Stimulated activated CD4-positive, alpha-beta T cell treated with anti-CD3 and anti-CD28 coated beads, Interleukin-15, amount 100 ng/mL, for 1 hour (primary cell): Measurements from ENCODE around the gene LSM11.
"Not testable (repeated sequence)": the region's sequence is repeated elsewhere in the genome, so short reads cannot be mapped to it uniquely, and the experiment has no call there.

ENCODE experiments used
- DNase-seq, 2 donors: peaks; one replicate each; pipeline ENCODE4 v3.0.0-alpha.2; 2020; ENCODE audit warnings: low read depth in 1 of 2, low spot score in 1 of 2

The LSM11 gene

GRCh38 chr5:157743163-157744050, at the start of gene LSM11:
Gene LSM11 (plus strand): TSS chr5:157743712. CDS start chr5:157743751, 39 bp downstream.
- DNase-seq: peak; percentile 86 to 92

GRCh38 chr5:157693816-157694215, 49.7 kb upstream of the LSM11 start:
- DNase-seq: not testable (repeated sequence)

- DNase-seq: not testable (repeated sequence)
Measured at GRCh38 chr5:157696154-157696553, 47.4 kb upstream of the LSM11 start.

- DNase-seq: not testable (repeated sequence)
Measured at GRCh38 chr5:157698674-157699073, 44.8 kb upstream of the LSM11 start.

- DNase-seq: no peak
Measured at GRCh38 chr5:157703736-157704135, 39.8 kb upstream of the LSM11 start.

GRCh38 chr5:157708866-157709265, 34.6 kb upstream of the LSM11 start:
- no peak for DNase-seq

GRCh38 chr5:157709346-157709745, 34.2 kb upstream of the LSM11 start:
- no peak for DNase-seq

GRCh38 chr5:157710431-157710830, 33.1 kb upstream of the LSM11 start:
- no peak for DNase-seq

GRCh38 chr5:157710882-157711281, 32.6 kb upstream of the LSM11 start:
- DNase-seq: no peak

GRCh38 chr5:157713830-157714595, 29.5 kb upstream of the LSM11 start:
- no peak for DNase-seq

GRCh38 chr5:157714596-157714864, 29.0 kb upstream of the LSM11 start:
- no peak for DNase-seq

- DNase-seq: no peak
Measured at GRCh38 chr5:157718519-157718918, 25.0 kb upstream of the LSM11 start.

- no peak for DNase-seq
Measured at GRCh38 chr5:157719245-157719644, 24.3 kb upstream of the LSM11 start.

- no peak for DNase-seq
Measured at GRCh38 chr5:157721159-157721558, 22.4 kb upstream of the LSM11 start.

- DNase-seq: not testable (repeated sequence)
Measured at GRCh38 chr5:157722895-157723294, 20.6 kb upstream of the LSM11 start.

GRCh38 chr5:157726607-157727006, 16.9 kb upstream of the LSM11 start:
- DNase-seq: not testable (repeated sequence)

- DNase-seq: not testable (repeated sequence)
Measured at GRCh38 chr5:157727858-157728257, 15.7 kb upstream of the LSM11 start.

GRCh38 chr5:157729858-157730257, 13.7 kb upstream of the LSM11 start:
- no peak for DNase-seq

GRCh38 chr5:157730900-157731271, 12.6 kb upstream of the LSM11 start:
- no peak for DNase-seq

- DNase-seq: peak; percentile 94 to 97
Measured at GRCh38 chr5:157731272-157732129, 12.0 kb upstream of the LSM11 start, which contains the start of gene THG1L. Gene THG1L (plus strand): TSS chr5:157731420. CDS start chr5:157731441, 21 bp downstream.

GRCh38 chr5:157732130-157732514, 11.4 kb upstream of the LSM11 start:
- no peak for DNase-seq
